Measurements from ENCODE around the gene LMNA. TPM values are rescaled to one million over a fixed set of nuclear protein-coding genes. Genes with fewer than 3 reads are reported as not detected.

LMNA gene
- total and polyA plus RNA-seq, 10 of the 15 experiments (the other 5 are each of a cell fraction or from before 2014, with no cell fraction given) = 0.42 to 334 (median 81.1) TPM

- ChIA-PET RAD21 (ENCODE audit: unreplicated experiment) (interaction anchor here (1.0 to 17.9 kb wide), 7 partner anchors 12 to 175 kb away, joined by 4 to 361 read pairs (median 17); partner anchors contain the start of genes PMF1 and SLC25A44), CTCF (interaction anchor here (0.6 to 16.8 kb wide), 5 partner anchors 47 to 185 kb away, joined by 4 to 502 read pairs (median 5); partner anchors contain the start of genes CCT3 and TSACC), POLR2A (interaction anchor here (0.5 to 11.7 kb wide), 7 partner anchors 12 to 791 kb away, joined by 3 to 158 read pairs (median 15); partner anchors contain the start of genes PMF1, SLC25A44 and SMG5), SMC1A (ENCODE audit: uncharacterized antibody, unreplicated experiment) (interaction anchor here (0.6 to 22.3 kb wide), 8 partner anchors 12 to 71 kb away, joined by 3 to 411 read pairs (median 11); partner anchors contain the start of gene PMF1)
- Histone ChIP-seq H4K20me1 (ENCODE audit: control insufficient read depth, insufficient read depth) (no peaks in the 10 kb centered on the region), H3K4me3 (no peak overlapping the region), H3K9me3 (replicated peaks; ENCODE audit: control insufficient read depth, insufficient read depth, low read length) (no peaks in the 10 kb centered on the region), H3K4me2 (ENCODE audit: control insufficient read depth, insufficient read depth) (peak overlapping the region; percentile 54), H3K27ac (ENCODE audit: control insufficient read depth, insufficient read depth) (peak overlapping the region; percentile 82), H3K36me3 (ENCODE audit: control insufficient read depth in 2 of 2, insufficient read depth in 2 of 2, low read length in 1 of 2) (0 out of 4 replicates have a peak, but pooled peaks cover 0 to under 1% of the 10 kb centered on the region in 2 experiments), H3K9ac (ENCODE audit: control insufficient read depth, insufficient read depth, low read length) (0 out of 2 replicates have a peak overlapping the region, but pooled peaks have one; percentile 3), H3K27me3 (replicated peaks in 1 of 2; ENCODE audit: control insufficient read depth in 2 of 2, insufficient read depth in 2 of 2, low read length in 1 of 2) (no peaks in the 10 kb centered on the region), H2AFZ (ENCODE audit: control insufficient read depth, low read depth, low read length) (peak overlapping the region; percentile 0), H3K79me2 (ENCODE audit: control insufficient read depth, insufficient read depth, low read length) (peaks cover 38% of the 10 kb centered on the region), H3K4me1 (ENCODE audit: control insufficient read depth, insufficient read depth, low read length) (peaks cover 87% of the 10 kb centered on the region)
- 25% methylated on average over 5 of the region's 5 CpGs for WGBS (ENCODE audit: insufficient coverage, insufficient replicate concordance, low lambda C conversion rate, missing lambda C conversion rate)
- intact Hi-C loops (cut with micrococcal nuclease; ENCODE audit: unreplicated experiment) (no loop called here), in situ Hi-C loops (cut with MboI) (no loop called here)
- no peak for FAIRE-seq
- ATAC-seq = no peak
- no TSS peak for BruUV-seq (replicated peaks)
- TF ChIP-seq IKZF1 (conservative IDR thresholded peaks at IDR 0.05) = 0 out of 2 replicates have a peak, but pooled peaks have one; percentile 24
- TF ChIP-seq, protein P1, sequence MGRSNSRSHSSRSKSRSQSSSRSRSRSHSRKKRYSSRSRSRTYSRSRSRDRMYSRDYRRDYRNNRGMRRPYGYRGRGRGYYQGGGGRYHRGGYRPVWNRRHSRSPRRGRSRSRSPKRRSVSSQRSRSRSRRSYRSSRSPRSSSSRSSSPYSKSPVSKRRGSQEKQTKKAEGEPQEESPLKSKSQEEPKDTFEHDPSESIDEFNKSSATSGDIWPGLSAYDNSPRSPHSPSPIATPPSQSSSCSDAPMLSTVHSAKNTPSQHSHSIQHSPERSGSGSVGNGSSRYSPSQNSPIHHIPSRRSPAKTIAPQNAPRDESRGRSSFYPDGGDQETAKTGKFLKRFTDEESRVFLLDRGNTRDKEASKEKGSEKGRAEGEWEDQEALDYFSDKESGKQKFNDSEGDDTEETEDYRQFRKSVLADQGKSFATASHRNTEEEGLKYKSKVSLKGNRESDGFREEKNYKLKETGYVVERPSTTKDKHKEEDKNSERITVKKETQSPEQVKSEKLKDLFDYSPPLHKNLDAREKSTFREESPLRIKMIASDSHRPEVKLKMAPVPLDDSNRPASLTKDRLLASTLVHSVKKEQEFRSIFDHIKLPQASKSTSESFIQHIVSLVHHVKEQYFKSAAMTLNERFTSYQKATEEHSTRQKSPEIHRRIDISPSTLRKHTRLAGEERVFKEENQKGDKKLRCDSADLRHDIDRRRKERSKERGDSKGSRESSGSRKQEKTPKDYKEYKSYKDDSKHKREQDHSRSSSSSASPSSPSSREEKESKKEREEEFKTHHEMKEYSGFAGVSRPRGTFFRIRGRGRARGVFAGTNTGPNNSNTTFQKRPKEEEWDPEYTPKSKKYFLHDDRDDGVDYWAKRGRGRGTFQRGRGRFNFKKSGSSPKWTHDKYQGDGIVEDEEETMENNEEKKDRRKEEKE (IDR thresholded peaks at IDR 0.05) = no peak
- 0 out of 2 replicates have a peak, but pooled peaks have one; percentile 46 for TF ChIP-seq EED (IDR thresholded peaks at IDR 0.05; ENCODE audit: low read depth)
- TF ChIP-seq NR2F1 (conservative IDR thresholded peaks at IDR 0.05) = peak; percentile 31; the same call in 1 of the 2 replicates
- no peak for DNase-seq (ENCODE audit: low read depth, low spot score)
These were observed 38.1 kb downstream of the LMNA start for GRCh38 chr1:156152628-156153027.

Measured in GM12878 (cell line).